Fibroblast of upper back skin (primary cell): ENCODE data around the gene CWF19L1.

ENCODE experiments used
- DNase-seq: peaks from one replicate; pipeline ENCODE4 v3.0.0-alpha.2; 2013

Gene CWF19L1

GRCh38 chr10:100248820-100249219, 18.6 kb downstream of the CWF19L1 start:
- DNase-seq, result no peak

- DNase-seq, result no peak
Measured at GRCh38 chr10:100245484-100246220, 21.8 kb downstream of the CWF19L1 start.

GRCh38 chr10:100239851-100240250, 27.6 kb downstream of the CWF19L1 start:
- no peak for DNase-seq

- DNase-seq, result no peak
Measured at GRCh38 chr10:100238429-100238828, 29.0 kb downstream of the CWF19L1 start.

GRCh38 chr10:100232101-100232500, 35.3 kb downstream of the CWF19L1 start:
- peak; percentile 4 for DNase-seq

GRCh38 chr10:100229819-100230422, 37.5 kb downstream of the CWF19L1 start:
- no peak for DNase-seq

GRCh38 chr10:100223879-100224278, 43.6 kb downstream of the CWF19L1 start:
- no peak for DNase-seq

- DNase-seq, result no peak
Measured at GRCh38 chr10:100222529-100222928, 44.9 kb downstream of the CWF19L1 start.

- DNase-seq, result no peak
Measured at GRCh38 chr10:100216006-100216405, 51.4 kb downstream of the CWF19L1 start.

- DNase-seq, result peak; percentile 56
Measured at GRCh38 chr10:100209303-100209702, 58.1 kb downstream of the CWF19L1 start.

GRCh38 chr10:100208276-100208675, 59.2 kb downstream of the CWF19L1 start:
- DNase-seq, result no peak

- DNase-seq, result no peak
Measured at GRCh38 chr10:100204370-100204769, 63.1 kb downstream of the CWF19L1 start.

GRCh38 chr10:100201549-100201948, 65.9 kb downstream of the CWF19L1 start:
- DNase-seq, result no peak

- DNase-seq, result no peak
Measured at GRCh38 chr10:100194711-100195110, 72.7 kb downstream of the CWF19L1 start.

- DNase-seq, result no peak
Measured at GRCh38 chr10:100192350-100192749, 75.1 kb downstream of the CWF19L1 start.

- DNase-seq, result peak; percentile 40
Measured at GRCh38 chr10:100186253-100187212, 80.9 kb downstream of the CWF19L1 start.

GRCh38 chr10:100185364-100186252, 81.8 kb downstream of the CWF19L1 start, which contains the start of gene ERLIN1:
ERLIN1 (minus strand) TSS chr10:100186029; CDS start chr10:100185626, 403 bp downstream.
- peak; percentile 90 for DNase-seq

GRCh38 chr10:100184840-100185239, 82.6 kb downstream of the CWF19L1 start:
- no peak for DNase-seq

- DNase-seq, result no peak
Measured at GRCh38 chr10:100184426-100184825, 83.0 kb downstream of the CWF19L1 start.

- DNase-seq, result no peak
Measured at GRCh38 chr10:100183481-100183880, 84.0 kb downstream of the CWF19L1 start.

GRCh38 chr10:100182908-100183307, 84.5 kb downstream of the CWF19L1 start:
- DNase-seq, result no peak
